IPS-NIHi11 (cell line): ENCODE measurements around the gene PGD.
A peak's percentile ranks its signal among the peaks of the same experiment; 100 is the strongest.
"Not testable (repeated sequence)": the region's sequence is repeated elsewhere in the genome, so short reads cannot be mapped to it uniquely, and the experiment has no call there.

Source experiments
- DNase-seq: peaks from one replicate; pipeline ENCODE4 v3.0.0; 2012; ENCODE audit warnings: mixed read lengths, low spot score

PGD gene

DNA sequence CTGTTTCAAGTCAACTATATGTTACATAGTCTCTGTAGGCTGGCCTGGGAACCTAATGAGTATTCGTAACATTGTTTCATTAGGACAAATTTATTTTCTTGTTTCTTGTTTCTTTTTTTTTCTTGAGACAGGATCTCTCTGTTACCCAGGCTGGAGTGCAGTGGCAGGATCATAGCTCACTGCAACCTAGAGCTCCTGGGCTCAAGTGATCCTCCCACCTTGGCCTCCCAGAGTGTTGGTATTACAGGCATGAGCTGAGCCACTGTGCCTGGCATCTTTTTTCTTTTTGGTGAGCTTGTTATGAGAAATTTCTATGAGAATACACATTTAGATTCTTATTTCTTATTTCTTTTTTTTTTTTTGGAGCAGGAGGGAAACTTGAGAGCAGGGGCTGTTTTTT, 38.2 kb downstream of the PGD start:
- DNase-seq = no peak

- DNase-seq = no peak
Measured at GRCh38 chr1:10438677-10439163, 39.9 kb downstream of the PGD start.

GRCh38 chr1:10440305-10440704, 41.4 kb downstream of the PGD start:
- no peak for DNase-seq

- no peak for DNase-seq
Measured at GRCh38 chr1:10440794-10441193, 41.9 kb downstream of the PGD start.

- DNase-seq = no peak
Measured at GRCh38 chr1:10444248-10444647, 45.4 kb downstream of the PGD start.

GRCh38 chr1:10444795-10445397, 46.0 kb downstream of the PGD start:
- DNase-seq = no peak

DNA sequence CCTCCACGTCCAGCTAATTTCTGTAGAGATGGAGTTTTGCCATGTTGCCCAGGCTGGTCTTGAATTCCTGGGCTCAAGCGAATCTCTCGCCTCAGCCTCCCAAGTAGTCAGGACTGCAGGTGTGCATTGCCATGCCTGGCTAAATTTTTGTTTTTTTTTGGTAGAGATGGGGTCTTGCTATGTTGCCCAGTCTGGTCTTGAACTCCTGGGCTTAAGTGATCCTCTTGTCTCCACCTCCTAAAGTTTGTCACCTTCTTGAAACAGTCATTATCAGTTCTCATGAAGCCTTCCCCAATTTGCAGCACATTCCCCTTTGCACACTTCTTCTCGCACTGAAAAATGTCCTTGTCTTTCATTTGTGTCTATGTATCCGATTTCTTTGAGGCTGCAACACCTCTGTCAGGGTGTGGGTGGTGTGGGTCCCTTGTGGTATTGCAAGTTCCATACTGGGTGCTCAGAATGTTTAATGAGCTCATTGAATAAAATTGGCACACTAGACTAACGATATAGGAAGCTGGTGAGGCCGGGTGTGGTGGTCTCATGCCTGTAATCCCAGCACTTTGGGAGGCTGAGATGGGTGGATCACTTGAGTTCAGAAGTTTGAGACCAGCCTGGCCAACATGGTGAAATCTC, 48.0 kb downstream of the PGD start:
- DNase-seq = no peak

- no peak for DNase-seq
Measured at GRCh38 chr1:10449751-10450150, 50.9 kb downstream of the PGD start, which contains the start of gene CORT. Gene CORT (plus strand): TSS chr1:10450031. CDS start chr1:10450224, 193 bp downstream.

DNA sequence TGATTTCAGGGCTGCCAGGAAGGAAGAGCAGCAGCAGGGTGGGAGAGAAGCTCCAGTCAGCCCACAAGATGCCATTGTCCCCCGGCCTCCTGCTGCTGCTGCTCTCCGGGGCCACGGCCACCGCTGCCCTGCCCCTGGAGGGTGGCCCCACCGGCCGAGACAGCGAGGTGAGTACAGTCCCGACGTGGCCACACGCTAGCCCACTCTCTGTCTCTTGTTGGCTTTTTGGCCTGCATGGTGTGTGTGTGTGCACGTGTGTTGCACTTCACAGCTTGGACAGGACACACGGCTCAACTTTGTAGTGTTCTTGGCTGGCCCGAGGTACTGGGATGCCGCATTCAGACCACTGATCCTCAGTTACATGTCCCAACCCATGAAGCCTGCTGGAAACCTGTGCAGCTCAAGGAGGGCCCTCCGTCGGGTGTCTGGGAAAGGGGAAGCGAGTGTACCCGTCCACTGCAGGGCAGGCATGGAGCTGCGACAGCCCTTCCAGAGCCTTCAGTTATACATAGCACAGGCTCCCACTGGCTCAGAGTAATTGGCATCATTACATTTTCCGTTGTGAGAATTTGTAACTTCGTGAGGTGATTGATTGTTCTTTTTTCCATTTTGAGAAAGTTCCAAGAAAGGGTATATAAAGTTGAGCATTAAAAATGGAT, 51.4 kb downstream of the PGD start:
- peak; percentile 26 for DNase-seq

DNA sequence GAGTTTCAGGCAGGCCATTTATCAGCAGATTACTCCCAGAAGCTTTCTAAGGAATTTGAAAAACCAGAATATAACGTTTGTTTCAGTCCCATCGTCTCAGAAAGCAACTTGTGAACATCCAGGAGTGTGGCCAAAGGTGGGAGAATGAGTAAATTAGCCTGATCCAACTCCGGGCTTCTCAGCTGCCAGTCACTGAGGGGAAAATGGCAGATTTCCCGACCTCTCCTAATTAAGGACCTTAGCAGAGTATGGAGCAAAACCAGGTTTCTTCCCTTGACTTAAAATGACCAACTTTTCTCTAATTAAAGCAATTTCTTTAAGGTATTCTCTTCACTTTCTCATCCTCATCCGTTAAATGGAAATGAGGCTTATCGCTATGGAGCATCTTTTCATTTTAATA, 52.0 kb downstream of the PGD start:
- no peak for DNase-seq

GRCh38 chr1:10451287-10451686, 52.4 kb downstream of the PGD start:
- peak; percentile 51 for DNase-seq

DNA sequence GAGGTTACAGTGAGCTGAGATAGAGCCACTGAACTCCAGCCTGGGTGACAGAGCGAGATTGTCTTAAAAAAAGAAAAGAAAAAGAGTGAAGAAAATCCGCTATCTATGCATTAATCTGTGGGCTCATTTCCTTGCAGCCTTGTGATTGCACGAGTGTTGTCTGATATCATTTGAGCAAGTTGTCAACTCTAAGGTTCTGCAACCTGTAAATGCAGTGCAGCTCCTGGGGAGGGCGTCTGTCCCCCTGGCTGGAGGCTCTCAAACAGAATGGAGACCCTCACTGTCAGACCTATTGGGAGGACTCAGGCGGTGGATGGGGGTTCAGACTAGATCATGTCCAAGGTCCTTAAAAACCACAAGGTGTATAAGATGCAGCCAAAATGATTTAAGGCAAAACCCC, 57.2 kb downstream of the PGD start:
- peak; percentile 23 for DNase-seq

DNA sequence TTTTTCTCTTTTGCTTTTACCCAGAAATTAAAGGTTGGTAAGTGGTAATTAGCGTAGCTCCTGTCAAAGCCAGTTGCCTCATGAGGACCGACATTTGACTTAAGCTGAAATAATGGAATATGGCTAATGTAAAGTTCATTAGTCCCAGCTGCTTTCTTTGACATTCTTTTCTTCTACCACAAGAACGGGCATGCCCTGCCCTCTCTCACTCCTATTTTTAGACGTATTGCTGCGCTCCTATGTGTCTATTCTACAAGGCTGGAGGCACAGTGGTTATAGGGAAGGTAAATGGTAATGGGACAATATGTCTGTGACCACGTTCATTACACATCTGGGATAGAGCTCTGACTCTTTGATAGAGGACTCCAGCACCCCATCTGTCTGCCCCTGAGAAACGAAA, 57.8 kb downstream of the PGD start:
- DNase-seq = no peak

- DNase-seq = not testable (repeated sequence)
Measured at GRCh38 chr1:10457462-10457861, 58.6 kb downstream of the PGD start.

- DNase-seq = no peak
Measured at GRCh38 chr1:10457875-10458274, 59.0 kb downstream of the PGD start.

GRCh38 chr1:10459184-10459583, 60.3 kb downstream of the PGD start:
- no peak for DNase-seq

- DNase-seq = no peak
Measured at GRCh38 chr1:10467078-10467477, 68.2 kb downstream of the PGD start.

DNA sequence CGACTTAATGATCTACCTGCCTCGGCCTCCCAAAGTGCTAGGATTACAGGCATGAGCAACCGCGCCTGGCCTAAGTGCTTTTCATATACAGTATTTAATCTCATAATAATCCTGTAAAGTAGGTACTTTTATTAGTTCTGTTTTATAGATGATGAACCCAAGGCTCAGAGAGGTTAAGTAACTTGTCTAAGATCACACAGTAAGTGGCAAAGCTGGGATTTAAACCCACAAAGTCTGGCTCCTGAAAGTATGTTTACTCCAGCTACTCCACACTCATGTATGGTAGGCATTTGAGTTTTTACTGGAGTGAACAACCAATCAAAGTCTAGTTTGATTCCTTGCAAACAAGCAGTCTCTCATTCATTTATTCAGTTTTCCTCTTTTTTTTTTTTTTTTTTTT, 71.2 kb downstream of the PGD start:
- no peak for DNase-seq
